Measurements from ENCODE around the gene SKP2. TPM values are rescaled to one million over a fixed set of nuclear protein-coding genes. Genes with fewer than 3 reads are reported as not detected.
"Not testable (repeated sequence)": the region's sequence is repeated elsewhere in the genome, so short reads cannot be mapped to it uniquely, and the experiment has no call there.

Gene SKP2
- total RNA-seq, 8 experiments from 2014 or later: 8.8 to 38.8 (median 14.2) TPM

GRCh38 chr5:36180556-36181350, 28.8 kb downstream of the SKP2 start:
- no peak overlapping the region for H3K4me3 ChIP-seq
- no peak overlapping the region for H3K27ac ChIP-seq
- H3K4me1 ChIP-seq (replicated peaks in 1 of 2): peaks cover 0 to 4% of the 10 kb centered on the region in 2 donors
- 85 to 100% (median 96%) methylated on average over 1 to 2 of the region's 2 CpGs; no CpG with 5 or more reads in 1 of the 10 experiments for WGBS, 10 experiments
- in situ Hi-C loops (cut with MboI; ENCODE audit: low pct_unique_long_range_greater_than_20kb in 2 of 9, low sequenced_read_pairs in 9 of 9, unreplicated experiment in 9 of 9): no loop called here
- ATAC-seq (replicated peaks in 6 of 8): peak in 1 of 8 experiments; percentile 4

- 50 to 100% (median 93%) methylated on average over 1 to 2 of the region's 2 CpGs for WGBS, 10 experiments
- in situ Hi-C loops (cut with MboI; ENCODE audit: low pct_unique_long_range_greater_than_20kb in 2 of 9, low sequenced_read_pairs in 9 of 9, unreplicated experiment in 9 of 9): no loop called here
- Histone ChIP-seq H3K27ac (no peak overlapping the region), H3K4me3 (no peak overlapping the region), H3K4me1 (replicated peaks in 1 of 2) (peaks cover 0 to 4% of the 10 kb centered on the region in 2 donors)
- ATAC-seq (replicated peaks in 6 of 8): peak in 2 of 8 experiments; percentile 21 to 84
Observed at GRCh38 chr5:36181774-36182173, 29.9 kb downstream of the SKP2 start.

GRCh38 chr5:36184408-36184807, 32.5 kb downstream of the SKP2 start:
- H3K4me3 ChIP-seq; H3K4me1 ChIP-seq (replicated peaks in 1 of 2); H3K27ac ChIP-seq; ATAC-seq (replicated peaks in 6 of 8); in situ Hi-C loops (cut with MboI; ENCODE audit: low pct_unique_long_range_greater_than_20kb in 2 of 9, low sequenced_read_pairs in 9 of 9, unreplicated experiment in 9 of 9): not testable (repeated sequence)
- 100% methylated on average over 1 of the region's 4 CpGs; no CpG with 5 or more reads in 9 of the 10 experiments for WGBS, 10 experiments

- WGBS, 10 experiments: 89 to 100% (median 98%) methylated on average over 2 to 5 of the region's 5 CpGs
- in situ Hi-C loops (cut with MboI; ENCODE audit: low pct_unique_long_range_greater_than_20kb in 2 of 9, low sequenced_read_pairs in 9 of 9, unreplicated experiment in 9 of 9): no loop called here
- ATAC-seq (replicated peaks in 6 of 8): no peak
Observed at GRCh38 chr5:36193746-36194145, 41.8 kb downstream of the SKP2 start.

GRCh38 chr5:36198281-36198680, 46.4 kb downstream of the SKP2 start:
- no peak for ATAC-seq (replicated peaks in 6 of 8)
- Histone ChIP-seq H3K4me3 (no peak overlapping the region), H3K27ac (no peak overlapping the region), H3K4me1 (replicated peaks in 1 of 2) (no peaks in the 10 kb centered on the region)
- in situ Hi-C loops (cut with MboI; ENCODE audit: low pct_unique_long_range_greater_than_20kb in 2 of 9, low sequenced_read_pairs in 9 of 9, unreplicated experiment in 9 of 9): no loop called here

More at GRCh38 chr5:36193746-36194145, 41.8 kb downstream of the SKP2 start:
- Histone ChIP-seq H3K4me1 (replicated peaks in 1 of 2) (no peaks in the 10 kb centered on the region), H3K4me3 (no peak overlapping the region), H3K27ac (no peak overlapping the region)

GRCh38 chr5:36198783-36199182, 46.9 kb downstream of the SKP2 start:
- H3K4me3 ChIP-seq; in situ Hi-C loops (cut with MboI; ENCODE audit: low pct_unique_long_range_greater_than_20kb in 2 of 9, low sequenced_read_pairs in 9 of 9, unreplicated experiment in 9 of 9); ATAC-seq (replicated peaks in 6 of 8); H3K4me1 ChIP-seq (replicated peaks in 1 of 2); H3K27ac ChIP-seq: not testable (repeated sequence)
- WGBS, 10 experiments: 89 to 100% (median 100%) methylated on average over 1 of the region's 3 CpGs; no CpG with 5 or more reads in 4 of the 10 experiments

GRCh38 chr5:36199620-36200019, 47.7 kb downstream of the SKP2 start:
- H3K27ac ChIP-seq: no peak overlapping the region
- no peaks in the 10 kb centered on the region for H3K4me1 ChIP-seq (replicated peaks in 1 of 2)
- in situ Hi-C loops (cut with MboI; ENCODE audit: low pct_unique_long_range_greater_than_20kb in 2 of 9, low sequenced_read_pairs in 9 of 9, unreplicated experiment in 9 of 9): no loop called here
- ATAC-seq (replicated peaks in 6 of 8): no peak
- H3K4me3 ChIP-seq: no peak overlapping the region
- 76 to 100% (median 86%) methylated on average over 1 to 2 of the region's 2 CpGs; no CpG with 5 or more reads in 1 of the 10 experiments for WGBS, 10 experiments

GRCh38 chr5:36200513-36200912, 48.6 kb downstream of the SKP2 start:
- Histone ChIP-seq H3K4me1 (replicated peaks in 1 of 2) (no peaks in the 10 kb centered on the region), H3K27ac (no peak overlapping the region), H3K4me3 (no peak overlapping the region)
- ATAC-seq (replicated peaks in 6 of 8): peak in 3 of 8 experiments; percentile 56 to 62 (median 60)
- in situ Hi-C loops (cut with MboI; ENCODE audit: low pct_unique_long_range_greater_than_20kb in 2 of 9, low sequenced_read_pairs in 9 of 9, unreplicated experiment in 9 of 9): no loop called here
- 54 to 100% (median 86%) methylated on average over 1 to 4 of the region's 4 CpGs for WGBS, 10 experiments

GRCh38 chr5:36202521-36202961, 50.6 kb downstream of the SKP2 start:
- H3K4me1 ChIP-seq (replicated peaks in 1 of 2): no peaks in the 10 kb centered on the region
- in situ Hi-C loops (cut with MboI; ENCODE audit: low pct_unique_long_range_greater_than_20kb in 2 of 9, low sequenced_read_pairs in 9 of 9, unreplicated experiment in 9 of 9): no loop called here
- ATAC-seq (replicated peaks in 6 of 8): peak in 2 of 8 experiments; percentile 29 to 88
- no peak overlapping the region for H3K27ac ChIP-seq
- WGBS, 10 experiments: 83 to 100% (median 100%) methylated on average over 1 to 3 of the region's 3 CpGs; no CpG with 5 or more reads in 3 of the 10 experiments
- H3K4me3 ChIP-seq: no peak overlapping the region

- 84 to 100% (median 92%) methylated on average over 1 to 2 of the region's 2 CpGs; no CpG with 5 or more reads in 1 of the 10 experiments for WGBS, 10 experiments
- in situ Hi-C loops (cut with MboI; ENCODE audit: low pct_unique_long_range_greater_than_20kb in 2 of 9, low sequenced_read_pairs in 9 of 9, unreplicated experiment in 9 of 9): no loop called here
- no peak for ATAC-seq (replicated peaks in 6 of 8)
- no peak overlapping the region for H3K4me3 ChIP-seq
- H3K27ac ChIP-seq: no peak overlapping the region
- H3K4me1 ChIP-seq (replicated peaks in 1 of 2): no peaks in the 10 kb centered on the region
Observed at GRCh38 chr5:36205329-36205728, 53.4 kb downstream of the SKP2 start.

GRCh38 chr5:36206913-36207312, 55.0 kb downstream of the SKP2 start:
- no peak overlapping the region for H3K4me3 ChIP-seq
- no peak for ATAC-seq (replicated peaks in 6 of 8)
- H3K4me1 ChIP-seq (replicated peaks in 1 of 2): no peaks in the 10 kb centered on the region
- H3K27ac ChIP-seq: no peak overlapping the region
- in situ Hi-C loops (cut with MboI; ENCODE audit: low pct_unique_long_range_greater_than_20kb in 2 of 9, low sequenced_read_pairs in 9 of 9, unreplicated experiment in 9 of 9): no loop called here

- no peak overlapping the region for H3K4me3 ChIP-seq
- no peaks in the 10 kb centered on the region for H3K4me1 ChIP-seq (replicated peaks in 1 of 2)
- WGBS, 10 experiments: 75 to 100% (median 100%) methylated on average over 1 to 2 of the region's 2 CpGs; no CpG with 5 or more reads in 1 of the 10 experiments
- no peak for ATAC-seq (replicated peaks in 6 of 8)
- in situ Hi-C loops (cut with MboI; ENCODE audit: low pct_unique_long_range_greater_than_20kb in 2 of 9, low sequenced_read_pairs in 9 of 9, unreplicated experiment in 9 of 9): no loop called here
- no peak overlapping the region for H3K27ac ChIP-seq
Observed at GRCh38 chr5:36208786-36209185, 56.9 kb downstream of the SKP2 start.

- in situ Hi-C loops (cut with MboI; ENCODE audit: low pct_unique_long_range_greater_than_20kb in 2 of 9, low sequenced_read_pairs in 9 of 9, unreplicated experiment in 9 of 9): no loop called here
- Histone ChIP-seq H3K4me1 (replicated peaks in 1 of 2) (no peaks in the 10 kb centered on the region), H3K27ac (no peak overlapping the region), H3K4me3 (no peak overlapping the region)
- no peak for ATAC-seq (replicated peaks in 6 of 8)
- WGBS, 10 experiments: 6 to 100% (median 94%) methylated on average over 2 to 3 of the region's 3 CpGs; no CpG with 5 or more reads in 1 of the 10 experiments
Observed at GRCh38 chr5:36209664-36210063, 57.8 kb downstream of the SKP2 start.

- ATAC-seq (replicated peaks in 6 of 8): no peak
- Histone ChIP-seq H3K27ac (no peak overlapping the region), H3K4me1 (replicated peaks in 1 of 2) (no peaks in the 10 kb centered on the region), H3K4me3 (no peak overlapping the region)
- 40 to 92% (median 83%) methylated on average over 1 to 3 of the region's 3 CpGs; no CpG with 5 or more reads in 3 of the 10 experiments for WGBS, 10 experiments
- in situ Hi-C loops (cut with MboI; ENCODE audit: low pct_unique_long_range_greater_than_20kb in 2 of 9, low sequenced_read_pairs in 9 of 9, unreplicated experiment in 9 of 9): no loop called here
Observed at GRCh38 chr5:36214436-36214835, 62.5 kb downstream of the SKP2 start.
